Fibroblast of pulmonary artery (primary cell): ENCODE results near the gene TSPAN15.
A peak's percentile ranks its signal among the peaks of the same experiment; 100 is the strongest.

Source experiments
- DNase-seq: peaks from one replicate; pipeline ENCODE4 v3.0.0-alpha.2; 2010; ENCODE audit warnings: low read depth
- H3K4me3 ChIP-seq: replicated peaks from 2 replicates; pipeline ENCODE4 v1.5.1; 2011; ENCODE audit warnings: low read depth, mild to moderate bottlenecking, control low read depth, low read length, moderate library complexity
- CTCF ChIP-seq: IDR thresholded peaks from 2 replicates; pipeline ENCODE4 v1.5.1; 2011; ENCODE audit warnings: mild to moderate bottlenecking, control low read depth, low read length, inconsistent platforms; ENCODE audit errors: missing control alignments

TSPAN15 gene

GRCh38 chr10:69465457-69466157 is 14.3 kb downstream of the TSPAN15 start:
- no peak overlapping the region for H3K4me3 ChIP-seq
- TF ChIP-seq CTCF: no peak
- no peak for DNase-seq

GRCh38 chr10:69466158-69466490 is 14.9 kb downstream of the TSPAN15 start:
- no peak overlapping the region for H3K4me3 ChIP-seq
- no peak for TF ChIP-seq CTCF
- no peak for DNase-seq

- DNase-seq: no peak
- H3K4me3 ChIP-seq: no peak overlapping the region
- no peak for TF ChIP-seq CTCF
Observed at GRCh38 chr10:69466689-69467088, 15.4 kb downstream of the TSPAN15 start.

- no peak for DNase-seq
- no peak overlapping the region for H3K4me3 ChIP-seq
- no peak for TF ChIP-seq CTCF
Observed at GRCh38 chr10:69467928-69468750, 16.9 kb downstream of the TSPAN15 start.

- no peak overlapping the region for H3K4me3 ChIP-seq
- peak; percentile 11 for DNase-seq
- TF ChIP-seq CTCF: no peak
Observed at GRCh38 chr10:69468751-69469089, 17.5 kb downstream of the TSPAN15 start.

GRCh38 chr10:69469976-69470375 is 18.7 kb downstream of the TSPAN15 start:
- no peak for TF ChIP-seq CTCF
- no peak overlapping the region for H3K4me3 ChIP-seq
- DNase-seq: no peak
